Suprapubic skin (tissue), 4 donors: ENCODE results near the gene ANAPC15. TPM values are rescaled to one million over a fixed set of nuclear protein-coding genes. Genes with fewer than 3 reads are reported as not detected.

Source experiments
- DNase-seq, 2 donors: peaks; one replicate each; pipeline ENCODE4 v3.0.0-alpha.2; 2019; ENCODE audit warnings: low spot score in 2 of 2
- H3K27ac ChIP-seq: fragments of 200-600 bp; sonication (generic); one replicate; pipeline ENCODE4 v1.5.1; 2019
- H3K27me3 ChIP-seq: fragments of 200-600 bp; sonication (generic); one replicate; pipeline ENCODE4 v1.5.1; 2019
- H3K36me3 ChIP-seq: fragments of 200-600 bp; sonication (generic); one replicate; pipeline ENCODE4 v1.5.1; 2019
- H3K4me1 ChIP-seq: fragments of 200-600 bp; sonication (generic); one replicate; pipeline ENCODE4 v1.5.1; 2019
- H3K4me3 ChIP-seq: fragments of 200-600 bp; sonication (generic); one replicate; pipeline ENCODE4 v1.5.1; 2019; ENCODE audit warnings: mild to moderate bottlenecking
- H3K9me3 ChIP-seq: fragments of 200-600 bp; sonication (generic); one replicate; pipeline ENCODE4 v1.5.1; 2019
- EP300 ChIP-seq: sonication (generic); formaldehyde crosslinking; IDR thresholded peaks from one replicate; pipeline ENCODE4 v1.6.1; 2017; ENCODE audit warnings: antibody characterized with exemption
- POLR2A ChIP-seq, 2 donors: fragments of 450-650 bp; IDR thresholded peaks; one replicate each; pipeline ENCODE4 v1.6.1; 2017; ENCODE audit warnings: antibody characterized with exemption in 2 of 2, mild to moderate bottlenecking in 2 of 2, moderate library complexity in 2 of 2
- POLR2AphosphoS5 ChIP-seq, 3 donors: sonication (generic); formaldehyde crosslinking; IDR thresholded peaks; one replicate each; pipeline ENCODE4 v1.6.1; 2017; ENCODE audit warnings: antibody characterized with exemption in 3 of 3
- WGBS: methylation state at CpG from one replicate; pipeline ENCODE4 v1.1.5; 2018; 5-methylcytosine and 5-hydroxymethylcytosine counted together
- total RNA-seq, 4 donors: library from RNA; depleted of rRNA; stranded (reverse); fragments of >200 nt; gene quantifications; one replicate each; pipeline ENCODE4 v1.1.0, GENCODE V29; 2016

ANAPC15 gene
- total RNA-seq, 4 donors from 2014 or later = 20.6 to 32.1 (median 25.6) TPM

- Histone ChIP-seq H3K4me1 (peaks cover 54% of the 10 kb centered on the region), H3K4me3 (no peak overlapping the region), H3K27ac (peak overlapping the region; percentile 44), H3K9me3 (no peaks in the 10 kb centered on the region), H3K36me3 (peaks cover 10% of the 10 kb centered on the region), H3K27me3 (no peaks in the 10 kb centered on the region)
- DNase-seq = no peak
- TF ChIP-seq EP300 (no peak), POLR2A (IDR thresholded peaks at IDR 0.05) (no peak)
Observed at GRCh38 chr11:72066855-72067254, 45.6 kb downstream of the ANAPC15 start.

- peaks cover 16% of the 10 kb centered on the region for H3K4me1 ChIP-seq
- H3K27me3 ChIP-seq = no peaks in the 10 kb centered on the region
- H3K9me3 ChIP-seq = no peaks in the 10 kb centered on the region
- no peak overlapping the region for H3K4me3 ChIP-seq
- no peak for TF ChIP-seq EP300
- TF ChIP-seq POLR2AphosphoS5 (IDR thresholded peaks at IDR 0.05) = no peak
- DNase-seq = no peak
- 92% methylated on average over 5 of the region's 5 CpGs for WGBS
- H3K36me3 ChIP-seq = peaks cover 10% of the 10 kb centered on the region
- no peak overlapping the region for H3K27ac ChIP-seq
Observed at GRCh38 chr11:72061739-72062396, 50.6 kb downstream of the ANAPC15 start.

Other genes with a start within 250 kb of the ANAPC15 start
- gene DEFB131B, start 234.2 kb downstream of the ANAPC15 start, total RNA-seq = not detected
- gene XNDC1N, start 184.1 kb downstream of the ANAPC15 start, total RNA-seq = 10 to 100 TPM in 1 of 4 donors, 1 to 10 TPM in 3; 3.6 to 25.3 (median 5.2) TPM
- 10 to 100 TPM; 19.6 to 36.0 (median 26.3) TPM for gene RNF121, start 183.6 kb downstream of the ANAPC15 start, total RNA-seq
- 10 to 100 TPM in 1 of 4 donors, 1 to 10 TPM in 3; 2.9 to 18.6 (median 7.2) TPM for gene IL18BP, start 113.8 kb downstream of the ANAPC15 start, total RNA-seq
- 100 to 1,000 TPM; 296 to 845 (median 452) TPM for gene NUMA1, start 32.2 kb downstream of the ANAPC15 start, total RNA-seq
- 1 to 10 TPM; 3.7 to 9.9 (median 6.6) TPM for gene LRRC51, start 31.8 kb downstream of the ANAPC15 start, total RNA-seq
- gene LAMTOR1, start 9.4 kb downstream of the ANAPC15 start, total RNA-seq = 100 to 1,000 TPM in 2 of 4 donors, 10 to 100 TPM in 2; 64.5 to 111 (median 101) TPM
- gene TOMT, start 6.8 kb downstream of the ANAPC15 start, total RNA-seq = not detected
- not detected for gene FOLR3, start 23.0 kb upstream of the ANAPC15 start, total RNA-seq
- 1 to 10 TPM in 3 of 4 donors, not detected in 1; 1.5 to 4.3 (median 4.3) TPM for gene FOLR1, start 79.4 kb upstream of the ANAPC15 start, total RNA-seq
- gene FOLR2, start 104.1 kb upstream of the ANAPC15 start, total RNA-seq = 10 to 100 TPM in 1 of 4 donors, 1 to 10 TPM in 3; 3.1 to 10.1 (median 5.1) TPM
- gene INPPL1, start 112.1 kb upstream of the ANAPC15 start, total RNA-seq = 100 to 1,000 TPM in 1 of 4 donors, 10 to 100 TPM in 3; 31.0 to 102 (median 63.1) TPM
- not detected for gene PHOX2A, start 131.5 kb upstream of the ANAPC15 start, total RNA-seq